ENCODE data around the gene PCGF1.

PCGF1 gene

GRCh38 chr2:74514368-74515270 lies 7.1 kb upstream of the PCGF1 start, which contains the start of gene TLX2:
Gene TLX2, plus strand, starts transcription at chr2:74514450. Its CDS starts 357 bp downstream, at chr2:74514807.
- DNase-seq = no peak

DNA sequence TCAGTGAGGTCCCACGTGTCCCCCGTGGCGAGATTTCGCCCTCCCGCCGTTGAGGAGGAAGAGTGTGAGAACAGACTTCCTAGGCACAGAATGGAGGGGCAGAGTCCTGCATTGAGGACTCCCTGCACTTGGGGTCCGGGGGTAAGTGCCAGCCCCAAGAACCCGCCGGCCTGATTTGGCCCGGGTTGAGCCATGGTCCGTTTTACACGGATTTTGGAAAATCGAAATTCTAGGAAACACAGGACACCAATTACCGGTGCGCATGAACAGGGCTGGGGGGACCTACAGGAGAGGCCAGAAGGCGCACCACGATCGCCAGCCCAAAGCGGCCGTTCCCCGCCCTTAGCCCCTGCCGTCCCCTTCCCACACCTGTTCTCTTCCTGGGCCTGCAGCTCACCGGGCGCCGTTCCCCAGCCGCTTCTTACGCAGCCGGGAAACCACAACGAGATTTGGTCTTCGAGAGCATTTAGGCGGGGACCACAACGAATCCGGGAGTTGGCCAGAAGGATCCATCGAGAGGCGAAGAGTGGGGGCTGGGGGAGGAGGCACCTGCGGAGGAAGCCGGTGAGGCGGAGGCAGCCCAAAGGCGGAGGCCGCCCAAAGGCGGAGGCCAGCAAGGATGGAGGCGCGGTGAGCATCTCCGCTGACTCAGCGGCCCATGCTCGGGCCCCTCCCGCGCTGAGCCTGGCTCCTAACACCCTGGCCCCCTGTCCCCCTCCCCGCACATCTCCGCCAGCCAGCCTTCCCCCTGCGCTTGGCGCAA lies 6.3 kb upstream of the PCGF1 start:
- peak; percentile 58 for DNase-seq

GRCh38 chr2:74512744-74513604 lies 5.5 kb upstream of the PCGF1 start:
- DNase-seq = no peak

GRCh38 chr2:74511104-74511989 lies 3.9 kb upstream of the PCGF1 start:
- no peak for DNase-seq

DNA sequence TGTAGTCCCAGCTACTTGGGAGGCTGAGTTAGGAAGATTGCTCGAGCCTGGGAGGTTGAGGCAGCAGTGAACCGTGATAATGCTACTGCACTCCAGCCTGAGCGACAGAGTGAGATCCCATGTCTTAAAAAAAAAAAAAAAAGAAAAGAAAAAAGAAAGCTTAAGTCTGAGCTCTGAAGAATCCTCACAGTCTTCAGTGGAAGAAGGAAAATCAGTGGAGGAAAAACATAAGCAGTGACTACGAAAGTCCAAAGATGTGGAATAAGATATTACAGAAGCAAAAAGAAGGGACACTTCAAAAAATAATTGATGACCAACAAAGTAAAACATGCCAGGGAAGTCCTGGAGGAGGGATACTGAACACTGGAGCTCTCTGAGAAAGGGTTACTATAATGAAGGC lies 2.8 kb upstream of the PCGF1 start:
- DNase-seq = no peak

- peak; percentile 48 for DNase-seq
Observed at GRCh38 chr2:74507926-74508520, 528 bp upstream of the PCGF1 start.

DNA sequence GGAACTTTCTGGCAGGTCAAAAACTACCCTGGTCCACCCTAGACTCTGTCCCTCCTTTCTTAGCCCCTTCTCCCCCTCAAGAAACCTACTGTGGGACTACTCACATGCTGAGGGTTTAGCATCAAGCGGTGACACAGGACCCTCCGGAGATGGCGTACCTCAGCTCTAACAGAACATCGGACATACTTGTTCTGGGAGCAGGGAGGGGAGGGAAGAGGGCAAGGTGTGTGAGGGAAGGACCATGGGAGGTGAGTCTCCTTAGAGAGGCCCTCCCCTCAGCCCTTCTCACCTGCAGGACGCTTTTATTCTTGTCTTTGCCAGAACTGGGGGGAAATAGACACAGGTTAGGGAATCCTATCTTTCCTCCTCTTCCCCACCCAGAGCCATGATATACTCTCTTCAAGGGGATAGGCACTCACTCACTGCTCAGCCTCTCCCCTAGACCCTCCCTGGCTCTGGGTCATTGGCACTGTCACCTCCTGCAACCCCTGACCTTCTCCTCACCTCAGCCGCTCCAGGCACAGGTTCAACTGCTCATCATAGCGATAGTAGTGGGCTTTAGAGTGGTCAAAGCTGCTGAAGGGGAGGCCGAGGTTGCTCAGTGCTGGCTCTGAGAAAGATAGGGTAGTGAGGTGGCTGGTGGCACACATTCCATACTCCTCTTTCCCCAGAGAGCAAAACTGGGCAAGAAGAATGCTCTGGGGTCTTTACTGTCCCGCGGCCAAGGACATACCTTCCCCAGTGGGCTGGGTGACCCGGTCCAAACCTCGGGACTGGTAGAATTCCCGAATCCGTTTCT lies 1.8 kb downstream of the PCGF1 start:
- DNase-seq = no peak

- no peak for DNase-seq
Observed at GRCh38 chr2:74504591-74504990, 2.9 kb downstream of the PCGF1 start.

DNA sequence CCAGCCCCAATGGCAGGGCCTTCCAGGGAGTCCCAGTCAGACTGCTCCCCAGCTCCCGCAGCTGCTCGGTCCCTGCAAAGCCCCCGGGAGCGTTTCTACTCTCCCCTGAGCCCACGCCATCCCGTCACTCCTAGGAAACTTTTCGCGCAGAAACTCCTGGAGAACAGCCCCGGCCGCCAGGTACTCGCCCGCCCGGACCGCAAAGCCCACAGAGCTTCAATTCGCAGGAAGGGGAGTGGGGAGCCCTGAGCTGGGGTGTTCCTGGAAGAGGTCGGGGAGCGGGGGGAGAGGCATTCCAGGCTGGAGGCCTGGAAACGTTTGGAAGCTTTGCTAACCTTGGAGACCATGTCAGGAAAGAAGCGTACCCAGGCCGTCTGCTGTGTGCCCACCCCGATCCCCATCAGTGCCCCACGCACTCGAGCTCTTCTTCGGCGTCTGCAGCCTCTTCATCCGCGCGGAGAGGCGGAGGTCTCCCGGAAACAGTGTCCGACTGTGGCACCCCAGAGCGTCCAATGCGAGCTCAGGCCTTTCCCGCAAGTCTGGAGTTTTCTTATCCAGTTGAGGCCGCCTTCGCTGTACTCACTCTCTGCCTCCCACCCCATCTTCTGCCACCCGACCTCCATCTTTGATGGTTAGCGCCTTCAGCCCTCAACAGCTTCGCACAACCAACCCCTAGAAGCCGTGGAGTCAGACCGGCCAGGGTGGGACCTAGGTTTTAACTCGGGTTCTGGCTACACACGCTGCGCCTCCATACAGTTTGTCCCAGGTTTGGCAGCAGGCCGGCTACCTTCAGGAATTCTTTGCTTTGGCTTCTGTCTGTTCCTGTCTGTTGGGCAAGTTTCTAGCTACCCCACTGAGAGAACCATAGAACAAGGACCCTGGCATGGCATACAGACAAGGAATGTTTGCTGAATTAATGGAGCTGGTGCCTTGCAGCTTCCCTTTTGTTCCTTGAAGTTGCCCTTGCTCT lies 3.7 kb downstream of the PCGF1 start:
- DNase-seq = no peak

DNA sequence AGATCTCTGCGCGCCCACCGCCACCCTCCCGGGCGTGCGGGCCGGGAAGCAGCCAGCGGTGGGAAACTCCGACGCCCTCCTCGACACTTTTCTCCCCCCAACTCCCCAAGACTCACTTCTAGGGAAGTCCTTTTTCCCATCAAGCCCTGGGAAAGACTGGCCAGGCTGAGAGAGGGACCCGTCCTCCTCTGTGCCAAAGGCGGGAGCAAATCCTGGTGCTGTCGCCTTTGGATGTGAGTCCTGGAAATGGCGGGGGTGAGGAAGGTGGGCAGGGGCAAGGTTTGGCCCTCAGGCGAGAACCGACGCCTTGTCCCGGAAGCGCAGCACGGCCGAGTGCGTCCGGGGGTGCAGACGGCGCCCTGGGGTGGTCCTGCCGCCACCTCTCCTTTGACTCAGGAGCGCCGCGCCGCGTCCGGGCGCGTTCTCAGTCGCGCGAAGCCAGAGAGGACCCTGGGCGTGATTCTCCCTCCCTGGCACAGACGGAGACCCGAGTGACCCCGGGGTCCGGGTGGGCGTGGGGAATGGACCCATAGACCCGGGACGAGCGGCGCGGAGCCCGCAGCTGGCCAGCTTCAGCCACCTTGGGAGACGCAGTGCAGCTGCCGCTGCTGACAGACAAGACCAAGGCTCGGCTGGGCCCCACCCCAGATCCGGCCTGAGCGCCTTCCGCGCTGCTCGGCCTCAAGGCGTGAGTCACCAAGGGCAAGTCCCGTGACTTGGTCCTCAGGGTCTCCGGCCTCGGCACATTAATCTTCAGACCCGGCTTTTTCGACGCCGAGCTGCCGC lies 4.6 kb downstream of the PCGF1 start:
- DNase-seq = peak; percentile 57

- DNase-seq = no peak
Observed at GRCh38 chr2:74502147-74502719, 5.3 kb downstream of the PCGF1 start.

DNA sequence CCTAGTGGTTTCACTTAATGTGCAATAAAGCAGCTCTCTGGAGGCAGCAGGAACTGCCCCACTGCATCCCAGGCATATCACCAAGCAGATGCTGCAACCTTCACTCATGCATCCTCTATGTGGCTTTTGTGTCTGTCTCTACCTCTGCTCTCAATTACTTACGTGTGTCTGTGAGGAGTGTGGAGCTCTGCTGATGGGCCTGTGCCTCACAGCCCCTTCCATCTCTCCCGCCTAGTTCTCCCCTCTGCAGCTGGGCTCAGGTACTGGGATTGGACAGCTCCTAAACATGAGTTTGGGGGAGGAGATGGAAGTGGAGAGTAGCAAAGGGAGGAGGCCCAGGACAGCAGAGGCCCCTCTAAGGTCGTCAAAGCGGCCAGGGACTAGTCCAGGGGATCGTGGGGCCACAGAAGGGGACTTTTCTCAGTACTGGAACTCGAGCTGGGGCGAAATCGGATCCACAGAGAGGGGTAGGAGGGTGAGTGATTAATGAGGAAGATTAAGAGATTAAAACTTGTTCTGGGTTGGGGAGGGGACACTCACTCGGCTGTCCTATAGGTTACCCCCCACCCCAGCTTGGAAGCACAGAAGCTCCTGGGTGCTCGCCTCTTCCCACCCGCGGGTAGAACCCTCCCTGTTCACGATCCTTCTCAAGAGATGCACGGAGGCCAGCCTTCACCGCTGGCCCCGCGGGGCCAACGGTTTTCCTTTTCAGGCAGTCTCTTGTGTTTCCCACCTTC lies 6.0 kb downstream of the PCGF1 start:
- DNase-seq = no peak

DNA sequence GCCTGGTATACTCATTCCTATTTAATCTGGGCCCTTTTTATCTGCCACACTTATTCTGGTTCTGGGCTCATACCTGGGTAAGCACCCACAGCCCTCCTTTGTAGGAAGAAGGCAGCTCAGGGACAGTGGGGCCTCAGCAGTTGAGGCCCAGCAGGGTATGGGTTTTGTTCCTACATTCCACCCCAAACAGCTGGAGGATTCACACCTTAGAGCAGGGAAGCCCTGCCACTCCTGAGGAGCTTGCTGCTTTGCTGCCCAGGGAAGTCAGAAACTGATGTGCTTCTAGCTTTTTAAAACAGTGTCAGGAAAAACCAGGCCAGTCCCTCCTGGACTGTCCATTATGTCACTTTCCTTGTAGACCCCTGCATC lies 6.9 kb downstream of the PCGF1 start:
- no peak for DNase-seq

DNA sequence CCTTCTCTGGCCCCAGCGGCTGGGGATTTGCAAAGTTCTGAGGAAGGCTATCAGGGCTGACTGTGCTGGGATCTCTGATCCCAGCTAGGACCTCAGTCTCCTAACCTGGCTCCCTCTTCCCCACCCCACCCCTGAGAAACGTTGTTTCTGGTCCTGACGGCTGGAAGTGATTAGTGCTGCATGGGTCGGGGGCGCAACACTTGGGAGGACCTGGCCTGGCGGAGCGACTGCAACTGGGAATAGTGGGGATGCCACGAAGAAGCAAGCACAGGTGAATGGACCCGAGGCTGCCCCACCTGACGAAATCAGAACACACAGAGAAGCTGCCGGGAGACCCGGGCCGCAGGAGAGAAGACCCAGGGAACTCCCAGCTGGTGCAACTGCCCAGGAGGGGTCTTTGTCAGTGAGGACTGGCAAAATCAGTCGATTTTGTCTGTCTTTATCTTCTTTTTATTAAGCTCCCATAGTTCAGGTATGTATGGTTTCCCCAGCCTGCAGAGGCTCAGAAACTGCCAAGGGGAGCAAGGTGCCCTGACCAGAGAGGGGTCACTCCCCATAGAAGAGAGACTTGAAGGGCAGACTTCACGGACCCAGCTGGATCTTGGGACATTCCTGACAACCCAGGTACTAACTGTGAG lies 7.4 kb downstream of the PCGF1 start:
- DNase-seq = no peak

DNA sequence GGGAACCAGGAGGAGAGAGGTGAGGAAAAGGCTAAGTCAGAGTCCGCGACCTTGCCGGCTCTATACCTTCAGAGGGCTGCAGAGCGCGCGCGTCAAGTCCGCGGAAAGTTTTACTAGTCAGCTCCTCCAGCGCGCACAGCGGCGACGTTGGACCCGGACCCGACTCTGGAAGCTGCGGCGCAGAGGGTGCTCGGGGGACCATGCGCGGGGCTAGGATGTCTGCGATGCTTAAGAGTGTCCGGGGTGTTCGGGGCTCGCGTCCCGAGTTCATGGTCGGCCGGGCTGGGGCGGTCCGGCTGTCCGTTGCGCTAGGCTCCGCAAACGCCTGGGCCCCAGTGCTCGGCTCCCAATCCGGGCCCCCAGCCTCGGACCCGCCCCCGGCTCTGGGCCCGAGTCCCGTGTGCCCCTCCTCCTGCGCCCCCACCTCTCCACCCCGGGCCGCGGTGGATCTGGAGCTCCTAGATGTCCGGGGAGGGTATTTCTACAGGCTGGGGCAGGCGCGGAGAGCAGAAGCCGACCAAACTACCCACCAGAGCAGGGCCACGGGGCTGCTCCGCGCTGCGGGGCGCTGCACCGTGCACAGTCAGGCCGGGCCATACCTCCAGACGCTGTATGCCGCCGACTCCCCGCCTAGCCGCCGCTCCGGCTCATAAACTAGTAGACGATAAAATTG lies 8.1 kb downstream of the PCGF1 start, which contains the start of gene LBX2:
Gene LBX2, minus strand, starts transcription at position 337 of the 673 bp plus-strand sequence. Its CDS starts 66 bp downstream, at position 271.
- DNase-seq = no peak
